ENCODE data around the gene CTSH.
"Not testable (repeated sequence)": the region's sequence is repeated elsewhere in the genome, so short reads cannot be mapped to it uniquely, and the experiment has no call there.

The CTSH gene

GRCh38 chr15:78880242-78880533 lies 64.7 kb downstream of the CTSH start:
- FAIRE-seq = no peak

GRCh38 chr15:78879517-78880241 lies 65.2 kb downstream of the CTSH start:
- FAIRE-seq = no peak

GRCh38 chr15:78878356-78878755 lies 66.5 kb downstream of the CTSH start:
- FAIRE-seq = no peak

- FAIRE-seq = not testable (repeated sequence)
These were observed 67.9 kb downstream of the CTSH start for GRCh38 chr15:78876954-78877353.

- FAIRE-seq = no peak
These were observed 69.5 kb downstream of the CTSH start for GRCh38 chr15:78875107-78875914.

GRCh38 chr15:78873793-78874765 lies 70.8 kb downstream of the CTSH start:
- FAIRE-seq = no peak

GRCh38 chr15:78872972-78873792 lies 71.7 kb downstream of the CTSH start:
- FAIRE-seq = no peak

GRCh38 chr15:78872155-78872971 lies 72.5 kb downstream of the CTSH start, which contains the start of gene MORF4L1:
TSS of gene MORF4L1 (plus strand) at chr15:78872890. CDS start at chr15:78873018, 128 bp downstream.
- FAIRE-seq = no peak

GRCh38 chr15:78871483-78872127 lies 73.2 kb downstream of the CTSH start:
- not testable (repeated sequence) for FAIRE-seq
